ENCODE results near the gene C1QL2.

DNA sequence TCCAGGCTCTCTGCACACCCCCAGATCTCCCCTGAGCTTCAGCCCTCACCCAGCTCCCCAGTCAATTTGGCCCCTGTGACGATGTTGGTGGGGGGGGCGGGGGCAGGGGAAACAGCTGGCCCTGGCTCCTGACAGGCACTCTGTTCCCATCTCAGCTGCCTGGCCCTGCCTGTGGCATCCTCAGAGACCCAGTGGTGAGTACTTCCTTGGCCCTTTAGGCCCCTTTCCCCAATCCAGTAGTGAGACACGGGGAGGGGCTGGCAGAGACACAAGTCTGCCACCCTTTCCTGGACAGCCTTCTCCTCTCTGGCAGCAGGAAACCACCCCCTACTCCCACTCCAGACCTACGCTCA is 19.3 kb upstream of the C1QL2 start:
- TF ChIP-seq POLR2AphosphoS5 (IDR thresholded peaks at IDR 0.05; ENCODE audit: low read depth, low read length) = no peak
- TF ChIP-seq, protein P1, sequence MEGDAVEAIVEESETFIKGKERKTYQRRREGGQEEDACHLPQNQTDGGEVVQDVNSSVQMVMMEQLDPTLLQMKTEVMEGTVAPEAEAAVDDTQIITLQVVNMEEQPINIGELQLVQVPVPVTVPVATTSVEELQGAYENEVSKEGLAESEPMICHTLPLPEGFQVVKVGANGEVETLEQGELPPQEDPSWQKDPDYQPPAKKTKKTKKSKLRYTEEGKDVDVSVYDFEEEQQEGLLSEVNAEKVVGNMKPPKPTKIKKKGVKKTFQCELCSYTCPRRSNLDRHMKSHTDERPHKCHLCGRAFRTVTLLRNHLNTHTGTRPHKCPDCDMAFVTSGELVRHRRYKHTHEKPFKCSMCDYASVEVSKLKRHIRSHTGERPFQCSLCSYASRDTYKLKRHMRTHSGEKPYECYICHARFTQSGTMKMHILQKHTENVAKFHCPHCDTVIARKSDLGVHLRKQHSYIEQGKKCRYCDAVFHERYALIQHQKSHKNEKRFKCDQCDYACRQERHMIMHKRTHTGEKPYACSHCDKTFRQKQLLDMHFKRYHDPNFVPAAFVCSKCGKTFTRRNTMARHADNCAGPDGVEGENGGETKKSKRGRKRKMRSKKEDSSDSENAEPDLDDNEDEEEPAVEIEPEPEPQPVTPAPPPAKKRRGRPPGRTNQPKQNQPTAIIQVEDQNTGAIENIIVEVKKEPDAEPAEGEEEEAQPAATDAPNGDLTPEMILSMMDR (IDR thresholded peaks at IDR 0.05 in 2 of 3, conservative IDR thresholded peaks at IDR 0.05 in 1 of 3; ENCODE audit: borderline replicate concordance in 1 of 3, insufficient read depth in 1 of 3, low read depth in 2 of 3, low read length in 2 of 3) = no peak
- no peak for TF ChIP-seq EZH2phosphoT487 (IDR thresholded peaks at IDR 0.05; ENCODE audit: borderline replicate concordance)
- TF ChIP-seq CEBPB (IDR thresholded peaks at IDR 0.05; ENCODE audit: low read depth) = no peak
- no peak for TF ChIP-seq SIN3A (IDR thresholded peaks at IDR 0.05; ENCODE audit: low read depth)
- no peak for TF ChIP-seq RAD21 (IDR thresholded peaks at IDR 0.05; ENCODE audit: low read depth)
- TF ChIP-seq SRF (IDR thresholded peaks at IDR 0.05; ENCODE audit: low read depth) = no peak
- TF ChIP-seq ELF1 (IDR thresholded peaks at IDR 0.05; ENCODE audit: borderline replicate concordance, low read depth) = no peak
- TF ChIP-seq YY1 (IDR thresholded peaks at IDR 0.05; ENCODE audit: extremely low read depth, insufficient replicate concordance, low read depth, low read length) = no peak
- no peak for TF ChIP-seq SP1 (IDR thresholded peaks at IDR 0.05; ENCODE audit: low read depth)
- TF ChIP-seq, protein P2, sequence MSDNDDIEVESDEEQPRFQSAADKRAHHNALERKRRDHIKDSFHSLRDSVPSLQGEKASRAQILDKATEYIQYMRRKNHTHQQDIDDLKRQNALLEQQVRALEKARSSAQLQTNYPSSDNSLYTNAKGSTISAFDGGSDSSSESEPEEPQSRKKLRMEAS (IDR thresholded peaks at IDR 0.05) = no peak
